OCI-LY1 (cell line): ENCODE measurements around the gene SUV39H1.

ENCODE experiments used
- EZH2 ChIP-seq: fragments of 200-600 bp; sonication (generic), shearing (Covaris generic); IDR thresholded peaks from 2 replicates; pipeline ENCODE4 v1.8.0; 2017; ENCODE audit warnings: borderline replicate concordance, mixed run types, mild to moderate bottlenecking, antibody characterized with exemption, low read length, moderate library complexity, mixed read lengths
- TF ChIP-seq, protein P1 (sequence below): fragments of 200-600 bp; sonication (generic), shearing (Covaris generic); IDR thresholded peaks from 2 replicates; pipeline ENCODE4 v1.5.1; 2017; ENCODE audit warnings: mild to moderate bottlenecking, antibody characterized with exemption, low read length, moderate library complexity, mixed read lengths

DNA sequence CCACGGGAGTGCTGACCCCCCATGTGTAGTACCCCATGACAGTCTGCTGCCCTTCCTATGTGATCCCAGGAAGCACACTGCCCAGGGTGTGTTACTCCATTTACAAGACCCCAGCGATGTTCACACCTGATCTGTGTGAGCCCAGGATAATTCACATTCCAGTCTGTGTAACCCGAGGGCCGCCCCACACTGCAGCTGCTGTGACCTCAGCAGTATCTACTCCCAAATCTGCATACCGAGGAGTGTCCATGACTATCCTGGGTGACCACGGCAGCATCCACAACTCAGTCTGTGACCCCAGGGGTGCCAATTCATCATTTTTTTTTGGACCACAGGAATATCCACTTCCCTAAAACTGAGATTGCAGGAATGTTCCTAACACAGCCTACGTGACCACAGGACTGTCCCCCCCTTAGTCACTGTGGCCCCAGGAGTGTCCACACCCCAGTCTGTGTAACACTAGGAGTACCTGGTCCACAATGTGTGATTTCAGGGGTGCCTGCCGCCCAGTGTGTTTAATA, 57.2 kb downstream of the SUV39H1 start:
- TF ChIP-seq, protein P1, sequence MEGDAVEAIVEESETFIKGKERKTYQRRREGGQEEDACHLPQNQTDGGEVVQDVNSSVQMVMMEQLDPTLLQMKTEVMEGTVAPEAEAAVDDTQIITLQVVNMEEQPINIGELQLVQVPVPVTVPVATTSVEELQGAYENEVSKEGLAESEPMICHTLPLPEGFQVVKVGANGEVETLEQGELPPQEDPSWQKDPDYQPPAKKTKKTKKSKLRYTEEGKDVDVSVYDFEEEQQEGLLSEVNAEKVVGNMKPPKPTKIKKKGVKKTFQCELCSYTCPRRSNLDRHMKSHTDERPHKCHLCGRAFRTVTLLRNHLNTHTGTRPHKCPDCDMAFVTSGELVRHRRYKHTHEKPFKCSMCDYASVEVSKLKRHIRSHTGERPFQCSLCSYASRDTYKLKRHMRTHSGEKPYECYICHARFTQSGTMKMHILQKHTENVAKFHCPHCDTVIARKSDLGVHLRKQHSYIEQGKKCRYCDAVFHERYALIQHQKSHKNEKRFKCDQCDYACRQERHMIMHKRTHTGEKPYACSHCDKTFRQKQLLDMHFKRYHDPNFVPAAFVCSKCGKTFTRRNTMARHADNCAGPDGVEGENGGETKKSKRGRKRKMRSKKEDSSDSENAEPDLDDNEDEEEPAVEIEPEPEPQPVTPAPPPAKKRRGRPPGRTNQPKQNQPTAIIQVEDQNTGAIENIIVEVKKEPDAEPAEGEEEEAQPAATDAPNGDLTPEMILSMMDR = no peak
- TF ChIP-seq EZH2 = no peak
